Cardiac muscle cell (in vitro differentiated cells and primary cell): ENCODE results near the gene CTAGE6. TPM values are rescaled to one million over a fixed set of nuclear protein-coding genes. Genes with fewer than 3 reads are reported as not detected.
"Not testable (repeated sequence)": the region's sequence is repeated elsewhere in the genome, so short reads cannot be mapped to it uniquely, and the experiment has no call there.

Experiments
- DNase-seq, 2 donors: peaks; one replicate each; pipeline versions ENCODE4 v3.0.0 to v3.0.0-alpha.2; 2010 to 2017; ENCODE audit warnings: low read depth in 1 of 2, low spot score in 1 of 2
- H3K27ac ChIP-seq: fragments of 200-600 bp; sonication (generic); 2 replicates; pipeline ENCODE4 v1.5.1; 2016
- H3K27me3 ChIP-seq: fragments of 200-600 bp; sonication (generic); 2 replicates; pipeline ENCODE4 v1.6.0; 2016; ENCODE audit warnings: control low read depth
- H3K36me3 ChIP-seq: fragments of 200-600 bp; sonication (generic); 2 replicates; pipeline ENCODE4 v1.5.1; 2016; ENCODE audit warnings: control low read depth
- H3K4me1 ChIP-seq: fragments of 200-600 bp; sonication (generic); 2 replicates; pipeline ENCODE4 v1.8.1; 2017; ENCODE audit warnings: low read depth, mild to moderate bottlenecking, mixed run types
- H3K4me3 ChIP-seq: fragments of 200-600 bp; sonication (generic); 2 replicates; pipeline ENCODE4 v1.5.1; 2016; ENCODE audit warnings: mild to moderate bottlenecking
- H3K9me3 ChIP-seq: fragments of 200-600 bp; sonication (generic); 2 replicates; pipeline ENCODE4 v1.5.1; 2017; ENCODE audit warnings: low read depth, mild to moderate bottlenecking, control low read depth
- polyA plus RNA-seq: library from polyadenylated mRNA; unstranded; fragments of >200 nt; fragmentation: Nextera tagmentation; extraction: Ambion mirVana; gene quantifications from 2 replicates; pipeline ENCODE4 v1.2.1, GENCODE V29; 2016
- total RNA-seq: library from RNA; depleted of rRNA; stranded (reverse); fragments of >200 nt; gene quantifications from 2 replicates; pipeline ENCODE4 v1.2.3, GENCODE V29; 2016

CTAGE6 gene, protein sequence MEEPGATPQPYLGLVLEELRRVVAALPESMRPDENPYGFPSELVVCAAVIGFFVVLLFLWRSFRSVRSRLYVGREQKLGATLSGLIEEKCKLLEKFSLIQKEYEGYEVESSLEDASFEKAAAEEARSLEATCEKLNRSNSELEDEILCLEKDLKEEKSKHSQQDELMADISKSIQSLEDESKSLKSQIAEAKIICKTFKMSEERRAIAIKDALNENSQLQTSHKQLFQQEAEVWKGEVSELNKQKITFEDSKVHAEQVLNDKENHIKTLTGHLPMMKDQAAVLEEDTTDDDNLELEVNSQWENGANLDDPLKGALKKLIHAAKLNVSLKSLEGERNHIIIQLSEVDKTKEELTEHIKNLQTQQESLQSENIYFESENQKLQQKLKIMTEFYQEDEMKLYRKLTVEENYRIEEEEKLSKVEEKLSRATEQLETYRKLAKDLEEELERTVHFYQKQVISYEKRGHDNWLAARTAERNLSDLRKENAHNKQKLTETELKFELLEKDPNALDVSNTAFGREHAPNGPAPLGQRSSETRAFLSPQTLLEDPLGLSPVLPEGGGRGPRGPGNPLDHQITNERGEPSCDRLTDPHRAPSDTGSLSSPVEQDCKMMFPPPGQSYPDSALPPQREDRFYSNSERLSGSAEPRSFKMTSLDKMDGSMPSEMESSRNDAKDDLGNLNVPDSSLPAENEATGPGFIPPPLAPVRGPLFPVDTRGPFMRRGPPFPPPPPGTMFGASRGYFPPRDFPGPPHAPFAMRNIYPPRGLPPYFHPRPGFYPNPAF
- total RNA-seq = not detected in 2 replicates
- polyA plus RNA-seq = not detected in 2 replicates

- H3K9me3 ChIP-seq, H3K27me3 ChIP-seq, H3K4me1 ChIP-seq, H3K4me3 ChIP-seq, H3K27ac ChIP-seq, DNase-seq, H3K36me3 ChIP-seq: not testable (repeated sequence)
Measured at GRCh38 chr7:143757596-143757995, at the start of gene CTAGE6. CTAGE6 (minus strand) TSS chr7:143757696; CDS start chr7:143757658, 38 bp downstream.

GRCh38 chr7:143806664-143807071 lies 49.2 kb upstream of the CTAGE6 start:
- H3K27ac ChIP-seq, H3K4me1 ChIP-seq, DNase-seq, H3K27me3 ChIP-seq, H3K9me3 ChIP-seq, H3K4me3 ChIP-seq, H3K36me3 ChIP-seq: not testable (repeated sequence)

DNA sequence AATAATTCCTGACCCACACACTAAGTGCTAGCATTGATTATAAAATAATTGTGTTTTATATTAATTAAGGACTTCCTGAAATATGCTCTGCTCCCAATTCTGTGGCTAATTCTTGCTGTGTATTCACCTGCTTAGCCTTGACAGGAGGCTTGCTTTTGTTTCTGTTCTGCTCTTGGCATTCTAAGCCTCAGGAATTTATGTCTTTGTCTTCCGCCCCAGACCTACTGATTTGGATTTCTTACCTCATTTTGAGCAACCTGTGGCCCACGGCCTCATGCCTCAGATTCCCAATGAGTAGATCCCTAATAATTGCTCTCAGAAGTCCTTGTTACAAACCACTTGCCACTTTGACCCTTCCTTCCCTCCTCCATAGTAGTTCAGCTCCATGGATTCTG lies 40.4 kb upstream of the CTAGE6 start:
- not testable (repeated sequence) for H3K27me3 ChIP-seq, H3K36me3 ChIP-seq, H3K9me3 ChIP-seq, DNase-seq, H3K27ac ChIP-seq, H3K4me1 ChIP-seq, H3K4me3 ChIP-seq

GRCh38 chr7:143797119-143797895 lies 39.8 kb upstream of the CTAGE6 start:
- not testable (repeated sequence) for H3K27ac ChIP-seq, H3K4me1 ChIP-seq, H3K9me3 ChIP-seq, H3K27me3 ChIP-seq, H3K36me3 ChIP-seq, DNase-seq, H3K4me3 ChIP-seq

- not testable (repeated sequence) for H3K27ac ChIP-seq, H3K36me3 ChIP-seq
Measured at GRCh38 chr7:143795653-143796052, 38.2 kb upstream of the CTAGE6 start.

DNA sequence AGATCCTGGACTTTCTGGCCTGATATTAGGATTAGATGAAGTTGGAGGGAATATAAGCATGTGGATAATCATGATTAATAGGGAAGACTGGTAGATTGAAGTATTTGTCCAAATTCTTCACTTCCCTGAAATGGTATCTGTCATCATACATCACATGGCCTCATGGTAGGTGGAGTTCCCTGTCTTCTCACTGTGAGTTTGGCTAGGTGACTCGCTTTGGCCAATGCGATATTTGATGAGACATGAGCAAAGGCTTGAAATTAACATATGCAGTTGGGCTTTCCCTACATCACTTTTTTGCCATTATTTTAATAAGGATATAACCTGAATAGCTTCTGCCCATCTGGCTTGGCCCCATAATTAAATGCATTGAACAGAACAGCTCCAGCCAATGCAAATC lies 35.1 kb upstream of the CTAGE6 start:
- not testable (repeated sequence) for H3K36me3 ChIP-seq, H3K27me3 ChIP-seq, H3K4me3 ChIP-seq, DNase-seq, H3K4me1 ChIP-seq, H3K27ac ChIP-seq, H3K9me3 ChIP-seq

More at GRCh38 chr7:143795653-143796052, 38.2 kb upstream of the CTAGE6 start:
- not testable (repeated sequence) for H3K4me3 ChIP-seq, H3K9me3 ChIP-seq, H3K4me1 ChIP-seq, DNase-seq, H3K27me3 ChIP-seq

DNA sequence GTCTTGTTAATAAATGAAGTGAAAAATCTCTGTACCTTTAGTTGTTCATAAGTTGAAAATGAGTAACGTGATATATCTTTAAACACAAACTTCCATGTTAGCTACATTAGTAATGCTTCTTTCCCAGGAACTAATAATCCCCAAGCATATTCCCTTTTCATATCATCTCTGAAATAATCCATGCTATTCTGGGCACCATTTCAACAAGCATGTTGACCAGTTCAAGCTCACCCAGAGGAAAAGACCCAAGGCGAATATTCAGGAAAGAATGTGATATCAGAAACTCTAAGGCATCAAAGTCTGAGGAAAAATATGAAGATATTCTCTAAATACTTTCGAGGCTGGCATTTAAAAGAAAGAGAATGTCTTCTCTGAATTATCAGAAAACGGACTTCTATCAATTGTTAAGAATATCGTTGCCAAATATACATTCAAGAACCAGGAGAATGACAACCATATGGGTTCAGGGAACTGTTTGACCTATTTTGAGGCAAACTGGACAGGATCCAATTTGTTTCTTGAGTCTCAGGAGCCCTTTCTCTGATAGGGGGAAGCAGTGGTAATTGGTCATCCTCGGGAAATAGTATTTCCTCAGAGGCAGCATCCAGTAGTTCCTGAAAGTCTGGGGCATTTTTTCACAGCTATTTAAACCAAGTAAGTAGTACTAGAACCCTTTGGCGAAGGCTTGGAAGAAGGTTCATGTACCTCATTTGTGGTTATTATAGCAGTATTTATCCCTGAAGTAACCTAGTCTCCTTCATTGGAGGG lies 28.1 kb upstream of the CTAGE6 start:
- not testable (repeated sequence) for DNase-seq, H3K9me3 ChIP-seq, H3K4me1 ChIP-seq, H3K36me3 ChIP-seq, H3K27ac ChIP-seq, H3K27me3 ChIP-seq, H3K4me3 ChIP-seq

GRCh38 chr7:143779591-143779990 lies 22.1 kb upstream of the CTAGE6 start:
- H3K4me1 ChIP-seq, H3K9me3 ChIP-seq, DNase-seq, H3K4me3 ChIP-seq, H3K27me3 ChIP-seq, H3K27ac ChIP-seq, H3K36me3 ChIP-seq: not testable (repeated sequence)

DNA sequence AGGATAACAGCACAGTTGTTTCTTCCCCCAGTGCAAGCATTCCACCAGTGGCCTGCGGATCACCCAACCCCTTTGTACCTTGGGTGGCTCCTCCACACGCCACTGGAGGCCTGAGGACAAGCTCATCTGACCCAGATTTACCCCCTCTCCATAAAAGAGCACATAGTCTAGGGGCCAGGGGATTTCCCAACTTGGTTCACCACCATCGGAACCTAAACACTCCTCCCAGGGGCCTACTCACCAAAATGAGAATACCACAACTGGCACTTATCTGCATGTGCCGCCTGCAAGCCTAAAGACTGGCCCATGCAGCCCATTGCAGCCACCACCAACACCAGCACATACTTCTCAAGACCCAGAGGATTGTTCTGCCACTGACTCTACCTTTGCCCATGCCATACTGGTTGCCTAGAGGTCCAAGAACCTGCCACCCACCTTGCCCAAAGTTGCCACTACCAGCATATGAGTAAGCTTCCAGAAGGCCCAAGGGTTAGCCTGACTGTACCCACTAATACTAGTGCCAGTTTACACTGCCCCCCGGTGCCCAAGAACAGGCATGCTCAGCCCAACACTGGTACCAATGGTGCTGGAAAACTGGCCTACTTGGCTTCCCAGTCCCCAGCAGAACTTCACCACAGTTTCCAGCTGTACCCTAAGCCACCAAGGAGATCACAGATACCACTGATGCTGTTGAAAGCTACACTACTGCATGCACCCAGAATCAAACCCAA lies 15.4 kb upstream of the CTAGE6 start:
- not testable (repeated sequence) for H3K36me3 ChIP-seq, H3K4me3 ChIP-seq, H3K9me3 ChIP-seq, DNase-seq, H3K27ac ChIP-seq, H3K4me1 ChIP-seq, H3K27me3 ChIP-seq

GRCh38 chr7:143767531-143767930 lies 10.0 kb upstream of the CTAGE6 start:
- not testable (repeated sequence) for H3K27ac ChIP-seq, H3K36me3 ChIP-seq, H3K27me3 ChIP-seq, H3K9me3 ChIP-seq, DNase-seq, H3K4me3 ChIP-seq, H3K4me1 ChIP-seq

DNA sequence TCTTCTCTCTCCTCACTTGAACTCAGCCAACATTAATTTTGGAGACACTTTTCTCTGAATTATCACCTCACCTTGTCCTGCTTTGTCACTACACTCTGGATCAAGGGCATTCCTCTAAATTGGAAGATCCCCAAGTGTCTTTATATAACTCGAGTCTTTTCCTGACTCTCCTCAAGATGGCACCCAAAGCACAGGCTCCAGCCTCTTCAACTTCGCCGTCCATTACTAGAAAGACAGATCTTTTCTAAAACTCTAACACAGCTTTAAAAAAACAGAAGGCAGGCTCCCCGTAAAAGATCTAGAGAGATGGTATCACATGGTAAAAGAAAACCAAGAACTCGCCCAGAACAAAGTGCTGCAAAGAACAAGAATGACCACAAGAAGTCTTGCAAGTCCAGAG lies 8.2 kb upstream of the CTAGE6 start:
- H3K27ac ChIP-seq, H3K4me1 ChIP-seq, H3K4me3 ChIP-seq, H3K36me3 ChIP-seq, H3K9me3 ChIP-seq, DNase-seq, H3K27me3 ChIP-seq: not testable (repeated sequence)

GRCh38 chr7:143763065-143763464 lies 5.6 kb upstream of the CTAGE6 start:
- not testable (repeated sequence) for DNase-seq, H3K27ac ChIP-seq, H3K27me3 ChIP-seq, H3K4me3 ChIP-seq, H3K36me3 ChIP-seq, H3K4me1 ChIP-seq, H3K9me3 ChIP-seq

DNA sequence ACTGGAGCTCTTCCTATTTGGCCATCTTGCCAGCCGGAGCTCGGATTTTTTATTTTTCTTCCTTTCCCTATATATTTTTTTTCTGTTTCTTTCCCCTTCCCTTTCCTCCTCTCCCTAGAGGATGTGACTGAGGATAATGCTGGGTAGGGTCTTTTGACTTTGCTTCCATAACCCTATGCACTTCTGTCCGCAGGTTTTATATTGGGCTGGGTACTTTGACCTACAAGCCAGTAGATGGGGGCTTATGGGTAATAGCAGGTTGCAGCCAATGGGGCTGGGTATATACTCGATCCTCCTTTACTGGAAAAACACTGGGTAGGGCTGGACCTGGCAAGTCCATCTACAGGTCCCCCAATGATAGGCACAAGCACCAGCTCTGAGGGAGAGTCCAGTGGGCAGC lies 12.2 kb downstream of the CTAGE6 start:
- H3K4me3 ChIP-seq, H3K27me3 ChIP-seq, H3K4me1 ChIP-seq, H3K27ac ChIP-seq, DNase-seq, H3K36me3 ChIP-seq, H3K9me3 ChIP-seq: not testable (repeated sequence)
